Endothelial cell of umbilical vein (primary cell): ENCODE data around the gene ZNRD2. TPM values are rescaled to one million over a fixed set of nuclear protein-coding genes. Genes with fewer than 3 reads are reported as not detected.

Experiments used
- BruUV-seq: library from RNA; stranded (reverse); fragments of 400-500 nt; replicated peaks from 2 replicates; lab custom pipeline; 2021; lab: Mats Ljungman, UMichigan
- CTCF ChIA-PET: fragments of 300-600, 350-600 bp; sonication (Branson Sonifier 250); formaldehyde crosslinking; loops from one replicate; lab custom pipeline; 2021; ENCODE audit warnings: antibody characterized with exemption, inconsistent platforms; lab: Charles Lee
- POLR2A ChIA-PET: fragments of 300-600, 350-600 bp; sonication (Branson Sonifier 250); formaldehyde crosslinking; loops from one replicate; lab custom pipeline; 2021; ENCODE audit warnings: antibody characterized with exemption, inconsistent platforms; lab: Charles Lee
- DNase-seq: peaks from one replicate; pipeline ENCODE4 v3.0.0-alpha.2; 2011; ENCODE audit warnings: low read depth, low spot score
- FAIRE-seq: peaks from 2 replicates; lab custom pipeline; 2011; peaks lifted over from hg19 to GRCh38; lab: Jason Lieb, UNC
- H2AFZ ChIP-seq: 2 replicates; pipeline ENCODE4 v1.6.0; 2012; ENCODE audit warnings: low read depth, low read length, control low read depth, inconsistent platforms
- H3K27ac ChIP-seq: 2 replicates; pipeline ENCODE4 v1.5.1; 2011; ENCODE audit warnings: low read depth, mild to moderate bottlenecking, control low read depth, low read length, moderate library complexity; ENCODE audit not compliant: insufficient read depth
- H3K27me3 ChIP-seq, 2 experiments: 2 replicates each; pipeline versions ENCODE4 v1.6.0 to v1.6.1; 2011; ENCODE audit warnings: low read length in 2 of 2, mixed read lengths in 1 of 2; ENCODE audit not compliant: control insufficient read depth in 2 of 2, insufficient read depth in 2 of 2
- H3K36me3 ChIP-seq, 2 experiments: 2 replicates in 1 of 2; 3 replicates in 1 of 2; pipeline ENCODE4 v1.5.1; 2011; ENCODE audit warnings: low read length in 2 of 2, mild to moderate bottlenecking in 1 of 2, moderate library complexity in 1 of 2; ENCODE audit not compliant: control insufficient read depth in 2 of 2, insufficient read depth in 2 of 2; ENCODE audit errors: extremely low read depth in 1 of 2
- H3K4me1 ChIP-seq: 3 replicates; pipeline ENCODE4 v1.5.1; 2011; ENCODE audit warnings: mild to moderate bottlenecking, low read length; ENCODE audit not compliant: control insufficient read depth, insufficient read depth; ENCODE audit errors: extremely low read depth
- H3K4me2 ChIP-seq: 2 replicates; pipeline ENCODE4 v1.6.1; 2011; ENCODE audit warnings: low read length, control low read depth, mixed read lengths; ENCODE audit not compliant: insufficient read depth
- H3K4me3 ChIP-seq, 3 experiments: fragments of 200-600 bp in 1 of 3; sonication (generic), shearing (Covaris generic) in 1 of 3; replicated peaks in 1 of 3; 2 replicates each; pipeline ENCODE4 v1.5.1; 2011 to 2016; ENCODE audit warnings: control low read depth in 3 of 3, low read length in 3 of 3, mild to moderate bottlenecking in 2 of 3, inconsistent platforms in 1 of 3, low read depth in 1 of 3, moderate library complexity in 1 of 3; ENCODE audit not compliant: insufficient read depth in 1 of 3
- H3K79me2 ChIP-seq: 2 replicates; pipeline ENCODE4 v1.6.0; 2012; ENCODE audit warnings: low read length, inconsistent platforms; ENCODE audit not compliant: control insufficient read depth, insufficient read depth
- H3K9ac ChIP-seq: replicated peaks from 2 replicates; pipeline ENCODE3; 2011; ENCODE audit warnings: low read length, control low read depth; ENCODE audit not compliant: insufficient read depth; ENCODE audit errors: extremely low read depth
- H3K9me1 ChIP-seq: replicated peaks from 3 replicates; pipeline ENCODE4 v1.6.0; 2011; ENCODE audit warnings: mild to moderate bottlenecking, low read length; ENCODE audit not compliant: control insufficient read depth, insufficient read depth; ENCODE audit errors: extremely low read depth
- H3K9me3 ChIP-seq: replicated peaks from 2 replicates; pipeline ENCODE4 v1.5.1; 2012; ENCODE audit warnings: low read length, inconsistent platforms; ENCODE audit not compliant: control insufficient read depth, insufficient read depth
- H4K20me1 ChIP-seq: replicated peaks from 2 replicates; pipeline ENCODE3; 2011; ENCODE audit warnings: mild to moderate bottlenecking, low read length; ENCODE audit not compliant: control insufficient read depth, insufficient read depth; ENCODE audit errors: extremely low read depth
- CTCF ChIP-seq, 2 donors: IDR thresholded peaks; 1 replicate in 1 of 2; 2 replicates in 1 of 2; pipeline ENCODE4 v1.5.1; 2011; ENCODE audit warnings: low read length in 2 of 2, mild to moderate bottlenecking in 2 of 2, moderate library complexity in 2 of 2, control low read depth in 1 of 2, inconsistent platforms in 1 of 2, low read depth in 1 of 2; ENCODE audit not compliant: insufficient read depth in 1 of 2; ENCODE audit errors: extremely low read depth in 1 of 2
- EZH2 ChIP-seq: IDR thresholded peaks from 2 replicates; pipeline ENCODE4 v1.6.1; 2012; ENCODE audit warnings: borderline replicate concordance, low read depth, mild to moderate bottlenecking, moderate library complexity, low read length, inconsistent platforms; ENCODE audit not compliant: severe bottlenecking
- FOS ChIP-seq: IDR thresholded peaks from 2 replicates; pipeline ENCODE4 v1.6.1; 2011; ENCODE audit warnings: mild to moderate bottlenecking, low read length, moderate library complexity, borderline replicate concordance; ENCODE audit not compliant: insufficient read depth
- GATA2 ChIP-seq: IDR thresholded peaks from 2 replicates; pipeline ENCODE4 v1.7.0; 2011; ENCODE audit warnings: low read depth, mild to moderate bottlenecking, moderate library complexity, mixed read lengths, low read length; ENCODE audit not compliant: insufficient read length, insufficient read depth
- JUN ChIP-seq: IDR thresholded peaks from 2 replicates; pipeline ENCODE4 v1.6.1; 2011; ENCODE audit warnings: borderline replicate concordance, low read depth; ENCODE audit not compliant: insufficient read length, insufficient read depth
- MAX ChIP-seq: IDR thresholded peaks from 2 replicates; pipeline ENCODE4 v1.6.1; 2011; ENCODE audit not compliant: insufficient read depth, insufficient read length
- MYC ChIP-seq: IDR thresholded peaks from one replicate; pipeline ENCODE4 v1.6.1; 2011; ENCODE audit warnings: mild to moderate bottlenecking, low read depth, low read length
- POLR2A ChIP-seq: IDR thresholded peaks from 2 replicates; pipeline ENCODE4 v1.6.1; 2012; ENCODE audit warnings: low read depth, mild to moderate bottlenecking, control low read depth, low read length
- POLR2AphosphoS5 ChIP-seq: IDR thresholded peaks from 2 replicates; pipeline ENCODE4 v1.6.1; 2012; ENCODE audit warnings: low read depth, mild to moderate bottlenecking, control low read depth, low read length, moderate library complexity; ENCODE audit not compliant: insufficient read depth
- dilution Hi-C: fragments of 300-500 bp; cut with MboI; formaldehyde crosslinking; loops from one replicate; pipeline ENCODE4 v1.15.0; 2019; ENCODE audit warnings: low sequenced_read_pairs; ENCODE audit not compliant: extremely low pct_ligation_motif_present
- intact Hi-C: fragments of 100-400 bp; cut with micrococcal nuclease; formaldehyde crosslinking; loops from one replicate; pipeline ENCODE4 v1.10.0; 2022
- polyA plus RNA-seq, 4 experiments: library from polyadenylated mRNA; depleted of rRNA in 3 of 4; stranded (reverse) in 3 of 4; unstranded in 1 of 4; fragments of >200 nt; gene quantifications; 2 replicates each; pipeline versions ENCODE4 v1.2.1 to v1.2.3, GENCODE V29; 2011 to 2012; ENCODE audit warnings: missing spikeins in 1 of 4
- total RNA-seq: library from RNA; stranded (reverse); gene quantifications from 2 replicates; pipeline ENCODE4 v1.2.3, GENCODE V29; 2021

The ZNRD2 gene
- total and polyA plus RNA-seq, 2 donors (not counting 3 experiments of a cell fraction or from before 2014, with no cell fraction given): 40.8 to 96.7 TPM

GRCh38 chr11:65580756-65581155, 10.5 kb downstream of the ZNRD2 start:
- no peaks in the 10 kb centered on the region for H3K9me1 ChIP-seq
- no peak overlapping the region for H3K27ac ChIP-seq
- no peak overlapping the region for H3K4me2 ChIP-seq
- H3K9me3 ChIP-seq: no peaks in the 10 kb centered on the region
- intact Hi-C loops: no loop called here
- no TSS peak for BruUV-seq
- no peaks in the 10 kb centered on the region for H3K79me2 ChIP-seq
- CTCF ChIA-PET: no interaction called here
- FAIRE-seq (no peak), DNase-seq (no peak)
- H3K27me3 ChIP-seq: no peaks in the 10 kb centered on the region
- POLR2A ChIA-PET: no interaction called here
- no peak overlapping the region for H3K4me3 ChIP-seq
- no peak overlapping the region for H2AFZ ChIP-seq
- TF ChIP-seq CTCF (IDR thresholded peaks at IDR 0.05; ENCODE audit: extremely low read depth in 1 of 2, insufficient read depth in 1 of 2, low read depth in 1 of 2, low read length in 2 of 2): no peak
- no peak for TF ChIP-seq MAX
- no peak for TF ChIP-seq MYC
- TF ChIP-seq FOS: no peak
- no peak for TF ChIP-seq POLR2A
- TF ChIP-seq EZH2: no peak
- no peak for TF ChIP-seq JUN
- TF ChIP-seq POLR2AphosphoS5: no peak
- no peak for TF ChIP-seq GATA2
- H4K20me1 ChIP-seq: no peaks in the 10 kb centered on the region
- no peaks in the 10 kb centered on the region for H3K36me3 ChIP-seq
- dilution Hi-C loops: no loop called here
- no peak overlapping the region for H3K9ac ChIP-seq
- peaks cover 15% of the 10 kb centered on the region for H3K4me1 ChIP-seq
